Measurements from ENCODE around the gene NDUFA12.

- TF ChIP-seq CTCF (conservative IDR thresholded peaks at IDR 0.05; ENCODE audit: low read length) (no peak), EZH2phosphoT487 (IDR thresholded peaks at IDR 0.05; ENCODE audit: borderline replicate concordance) (no peak)
Measured at GRCh38 chr12:94929780-94930179, 73.7 kb downstream of the NDUFA12 start.
